ENCODE data around the gene P3H1.
"Not testable (repeated sequence)": the region's sequence is repeated elsewhere in the genome, so short reads cannot be mapped to it uniquely, and the experiment has no call there.

Gene P3H1

GRCh38 chr1:42720868-42721267 lies 46.0 kb downstream of the P3H1 start:
- ATAC-seq (ENCODE audit: low read depth) (no peak), DNase-seq (ENCODE audit: low spot score) (no peak)
- Histone ChIP-seq H3K9me3 (ENCODE audit: severe bottlenecking) (no peaks in the 10 kb centered on the region), H3K4me1 (ENCODE audit: insufficient read depth, poor library complexity, severe bottlenecking) (no peaks in the 10 kb centered on the region), H3K36me3 (ENCODE audit: low read depth) (no peaks in the 10 kb centered on the region), H3K4me3 (ENCODE audit: severe bottlenecking) (no peak overlapping the region), H3K27me3 (ENCODE audit: insufficient read depth, poor library complexity, severe bottlenecking) (no peaks in the 10 kb centered on the region), H3K27ac (ENCODE audit: poor library complexity, severe bottlenecking) (no peak overlapping the region)
- no peak for TF ChIP-seq CTCF (IDR thresholded peaks at IDR 0.05; ENCODE audit: poor library complexity, severe bottlenecking)

GRCh38 chr1:42714441-42714840 lies 52.4 kb downstream of the P3H1 start:
- H3K27ac ChIP-seq (ENCODE audit: poor library complexity, severe bottlenecking); DNase-seq (ENCODE audit: low spot score); ATAC-seq (ENCODE audit: low read depth); H3K4me3 ChIP-seq (ENCODE audit: severe bottlenecking); H3K4me1 ChIP-seq (ENCODE audit: insufficient read depth, poor library complexity, severe bottlenecking); H3K27me3 ChIP-seq (ENCODE audit: insufficient read depth, poor library complexity, severe bottlenecking): not testable (repeated sequence)
- Histone ChIP-seq H3K36me3 (ENCODE audit: low read depth) (peaks cover 36% of the 10 kb centered on the region), H3K9me3 (ENCODE audit: severe bottlenecking) (peaks cover 11% of the 10 kb centered on the region)

GRCh38 chr1:42713293-42713692 lies 53.5 kb downstream of the P3H1 start:
- H3K36me3 ChIP-seq (ENCODE audit: low read depth) = peaks cover 37% of the 10 kb centered on the region
- no peak overlapping the region for H3K27ac ChIP-seq (ENCODE audit: poor library complexity, severe bottlenecking)
- no peaks in the 10 kb centered on the region for H3K4me1 ChIP-seq (ENCODE audit: insufficient read depth, poor library complexity, severe bottlenecking)
- H3K4me3 ChIP-seq (ENCODE audit: severe bottlenecking) = no peak overlapping the region
- TF ChIP-seq CTCF (IDR thresholded peaks at IDR 0.05; ENCODE audit: poor library complexity, severe bottlenecking) = no peak
- no peak for DNase-seq (ENCODE audit: low spot score)
- no peaks in the 10 kb centered on the region for H3K27me3 ChIP-seq (ENCODE audit: insufficient read depth, poor library complexity, severe bottlenecking)
- peaks cover 11% of the 10 kb centered on the region for H3K9me3 ChIP-seq (ENCODE audit: severe bottlenecking)
- no peak for ATAC-seq (ENCODE audit: low read depth)

- H3K27ac ChIP-seq (ENCODE audit: poor library complexity, severe bottlenecking); H3K4me1 ChIP-seq (ENCODE audit: insufficient read depth, poor library complexity, severe bottlenecking); H3K4me3 ChIP-seq (ENCODE audit: severe bottlenecking); ATAC-seq (ENCODE audit: low read depth); DNase-seq (ENCODE audit: low spot score); H3K27me3 ChIP-seq (ENCODE audit: insufficient read depth, poor library complexity, severe bottlenecking): not testable (repeated sequence)
- Histone ChIP-seq H3K36me3 (ENCODE audit: low read depth) (peaks cover 39% of the 10 kb centered on the region), H3K9me3 (ENCODE audit: severe bottlenecking) (peaks cover 11% of the 10 kb centered on the region)
Observed at GRCh38 chr1:42712808-42713207, 54.0 kb downstream of the P3H1 start.

GRCh38 chr1:42703888-42704464 lies 62.9 kb downstream of the P3H1 start:
- H3K36me3 ChIP-seq (ENCODE audit: low read depth) = peaks cover 87% of the 10 kb centered on the region
- DNase-seq (ENCODE audit: low spot score) = no peak
- no peak for ATAC-seq (ENCODE audit: low read depth)

More at GRCh38 chr1:42703888-42704464, 62.9 kb downstream of the P3H1 start:
- Histone ChIP-seq H3K27me3 (ENCODE audit: insufficient read depth, poor library complexity, severe bottlenecking) (no peaks in the 10 kb centered on the region), H3K4me3 (ENCODE audit: severe bottlenecking) (no peak overlapping the region), H3K4me1 (ENCODE audit: insufficient read depth, poor library complexity, severe bottlenecking) (no peaks in the 10 kb centered on the region), H3K27ac (ENCODE audit: poor library complexity, severe bottlenecking) (no peak overlapping the region), H3K9me3 (ENCODE audit: severe bottlenecking) (no peaks in the 10 kb centered on the region)
- no peak for TF ChIP-seq CTCF (IDR thresholded peaks at IDR 0.05; ENCODE audit: poor library complexity, severe bottlenecking)
